Measurements from ENCODE around the gene GANC. TPM values are rescaled to one million over a fixed set of nuclear protein-coding genes. Genes with fewer than 3 reads are reported as not detected.

The GANC gene
- total and polyA plus RNA-seq, 2 experiments from 2014 or later, result 7.4 to 12.6 TPM

DNA sequence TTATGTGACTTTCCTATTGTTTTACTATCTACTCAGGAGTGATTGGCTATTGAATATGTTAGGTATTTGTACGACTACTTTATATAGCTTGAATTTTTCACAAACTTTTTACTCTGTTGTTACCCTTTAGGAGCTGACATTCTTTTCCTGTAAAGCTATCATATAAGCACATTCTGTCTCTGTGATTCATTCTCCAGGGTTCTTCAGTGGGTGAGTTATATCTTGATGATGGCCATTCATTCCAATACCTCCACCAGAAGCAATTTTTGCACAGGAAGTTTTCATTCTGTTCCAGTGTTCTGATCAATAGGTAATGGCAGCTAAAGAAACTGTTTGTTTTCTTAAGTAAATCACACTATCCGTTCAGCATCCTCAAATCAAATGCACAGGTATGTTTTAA is 76.2 kb downstream of the GANC start:
- no peak overlapping the region for H3K27ac ChIP-seq (ENCODE audit: low read depth)
- ATAC-seq (no peak), DNase-seq (ENCODE audit: low spot score) (no peak)
- Mint-ChIP-seq H3K4me1 (no peaks in the 10 kb centered on the region), H3K27ac (no peak overlapping the region), H3K27me3 (ENCODE audit: insufficient read depth, low read depth, poor library complexity) (peaks cover 2% of the 10 kb centered on the region), H3K36me3 (ENCODE audit: low read depth) (no peaks in the 10 kb centered on the region), H3K4me3 (no peak overlapping the region), H3K9me3 (no peaks in the 10 kb centered on the region)
- H4K20me1 ChIP-seq (replicated peaks; ENCODE audit: insufficient read depth), result no peaks in the 10 kb centered on the region
- no peak overlapping the region for H2AFZ ChIP-seq
- H3F3A ChIP-seq (replicated peaks; ENCODE audit: low read depth), result no peaks in the 10 kb centered on the region
- H3K36me3 ChIP-seq (ENCODE audit: insufficient read depth), result no peaks in the 10 kb centered on the region
- no peak overlapping the region for H3K4me2 ChIP-seq
- H3K27me3 ChIP-seq (ENCODE audit: insufficient read depth), result no peaks in the 10 kb centered on the region
- H3K4me1 ChIP-seq (ENCODE audit: insufficient read depth), result no peaks in the 10 kb centered on the region
- TF ChIP-seq POLR2AphosphoS5 (IDR thresholded peaks at IDR 0.05; ENCODE audit: low read depth) (no peak), ZNF114 (CRISPR knock-in tag; IDR thresholded peaks at IDR 0.05) (no peak), CREB1 (CRISPR knock-in tag; IDR thresholded peaks at IDR 0.05; ENCODE audit: low read depth) (no peak), EZH2phosphoT487 (IDR thresholded peaks at IDR 0.05; ENCODE audit: unreplicated experiment) (no peak), JUNB (IDR thresholded peaks at IDR 0.05; ENCODE audit: unreplicated experiment) (no peak), ZNF331 (CRISPR knock-in tag; IDR thresholded peaks at IDR 0.05; ENCODE audit: low read depth) (no peak), EZH2 (IDR thresholded peaks at IDR 0.05; ENCODE audit: low read depth, unreplicated experiment) (no peak), STAT1 (IDR thresholded peaks at IDR 0.05; ENCODE audit: unreplicated experiment) (no peak), NANOG (IDR thresholded peaks at IDR 0.05; ENCODE audit: borderline replicate concordance) (no peak)
- TF ChIP-seq, protein P1, sequence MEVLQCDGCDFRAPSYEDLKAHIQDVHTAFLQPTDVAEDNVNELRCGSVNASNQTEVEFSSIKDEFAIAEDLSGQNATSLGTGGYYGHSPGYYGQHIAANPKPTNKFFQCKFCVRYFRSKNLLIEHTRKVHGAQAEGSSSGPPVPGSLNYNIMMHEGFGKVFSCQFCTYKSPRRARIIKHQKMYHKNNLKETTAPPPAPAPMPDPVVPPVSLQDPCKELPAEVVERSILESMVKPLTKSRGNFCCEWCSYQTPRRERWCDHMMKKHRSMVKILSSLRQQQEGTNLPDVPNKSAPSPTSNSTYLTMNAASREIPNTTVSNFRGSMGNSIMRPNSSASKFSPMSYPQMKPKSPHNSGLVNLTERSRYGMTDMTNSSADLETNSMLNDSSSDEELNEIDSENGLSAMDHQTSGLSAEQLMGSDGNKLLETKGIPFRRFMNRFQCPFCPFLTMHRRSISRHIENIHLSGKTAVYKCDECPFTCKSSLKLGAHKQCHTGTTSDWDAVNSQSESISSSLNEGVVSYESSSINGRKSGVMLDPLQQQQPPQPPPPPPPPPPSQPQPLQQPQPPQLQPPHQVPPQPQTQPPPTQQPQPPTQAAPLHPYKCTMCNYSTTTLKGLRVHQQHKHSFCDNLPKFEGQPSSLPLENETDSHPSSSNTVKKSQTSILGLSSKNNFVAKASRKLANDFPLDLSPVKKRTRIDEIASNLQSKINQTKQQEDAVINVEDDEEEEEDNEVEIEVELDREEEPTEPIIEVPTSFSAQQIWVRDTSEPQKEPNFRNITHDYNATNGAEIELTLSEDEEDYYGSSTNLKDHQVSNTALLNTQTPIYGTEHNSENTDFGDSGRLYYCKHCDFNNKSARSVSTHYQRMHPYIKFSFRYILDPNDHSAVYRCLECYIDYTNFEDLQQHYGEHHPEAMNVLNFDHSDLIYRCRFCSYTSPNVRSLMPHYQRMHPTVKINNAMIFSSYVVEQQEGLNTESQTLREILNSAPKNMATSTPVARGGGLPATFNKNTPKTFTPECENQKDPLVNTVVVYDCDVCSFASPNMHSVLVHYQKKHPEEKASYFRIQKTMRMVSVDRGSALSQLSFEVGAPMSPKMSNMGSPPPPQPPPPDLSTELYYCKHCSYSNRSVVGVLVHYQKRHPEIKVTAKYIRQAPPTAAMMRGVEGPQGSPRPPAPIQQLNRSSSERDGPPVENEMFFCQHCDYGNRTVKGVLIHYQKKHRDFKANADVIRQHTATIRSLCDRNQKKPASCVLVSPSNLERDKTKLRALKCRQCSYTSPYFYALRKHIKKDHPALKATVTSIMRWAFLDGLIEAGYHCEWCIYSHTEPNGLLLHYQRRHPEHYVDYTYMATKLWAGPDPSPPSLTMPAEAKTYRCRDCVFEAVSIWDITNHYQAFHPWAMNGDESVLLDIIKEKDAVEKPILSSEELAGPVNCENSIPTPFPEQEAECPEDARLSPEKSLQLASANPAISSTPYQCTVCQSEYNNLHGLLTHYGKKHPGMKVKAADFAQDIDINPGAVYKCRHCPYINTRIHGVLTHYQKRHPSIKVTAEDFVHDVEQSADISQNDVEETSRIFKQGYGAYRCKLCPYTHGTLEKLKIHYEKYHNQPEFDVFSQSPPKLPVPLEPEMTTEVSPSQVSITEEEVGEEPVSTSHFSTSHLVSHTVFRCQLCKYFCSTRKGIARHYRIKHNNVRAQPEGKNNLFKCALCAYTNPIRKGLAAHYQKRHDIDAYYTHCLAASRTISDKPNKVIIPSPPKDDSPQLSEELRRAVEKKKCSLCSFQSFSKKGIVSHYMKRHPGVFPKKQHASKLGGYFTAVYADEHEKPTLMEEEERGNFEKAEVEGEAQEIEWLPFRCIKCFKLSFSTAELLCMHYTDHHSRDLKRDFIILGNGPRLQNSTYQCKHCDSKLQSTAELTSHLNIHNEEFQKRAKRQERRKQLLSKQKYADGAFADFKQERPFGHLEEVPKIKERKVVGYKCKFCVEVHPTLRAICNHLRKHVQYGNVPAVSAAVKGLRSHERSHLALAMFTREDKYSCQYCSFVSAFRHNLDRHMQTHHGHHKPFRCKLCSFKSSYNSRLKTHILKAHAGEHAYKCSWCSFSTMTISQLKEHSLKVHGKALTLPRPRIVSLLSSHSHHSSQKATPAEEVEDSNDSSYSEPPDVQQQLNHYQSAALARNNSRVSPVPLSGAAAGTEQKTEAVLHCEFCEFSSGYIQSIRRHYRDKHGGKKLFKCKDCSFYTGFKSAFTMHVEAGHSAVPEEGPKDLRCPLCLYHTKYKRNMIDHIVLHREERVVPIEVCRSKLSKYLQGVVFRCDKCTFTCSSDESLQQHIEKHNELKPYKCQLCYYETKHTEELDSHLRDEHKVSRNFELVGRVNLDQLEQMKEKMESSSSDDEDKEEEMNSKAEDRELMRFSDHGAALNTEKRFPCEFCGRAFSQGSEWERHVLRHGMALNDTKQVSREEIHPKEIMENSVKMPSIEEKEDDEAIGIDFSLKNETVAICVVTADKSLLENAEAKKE (CRISPR knock-in tag; IDR thresholded peaks at IDR 0.05), result no peak
- TF ChIP-seq, protein P2, sequence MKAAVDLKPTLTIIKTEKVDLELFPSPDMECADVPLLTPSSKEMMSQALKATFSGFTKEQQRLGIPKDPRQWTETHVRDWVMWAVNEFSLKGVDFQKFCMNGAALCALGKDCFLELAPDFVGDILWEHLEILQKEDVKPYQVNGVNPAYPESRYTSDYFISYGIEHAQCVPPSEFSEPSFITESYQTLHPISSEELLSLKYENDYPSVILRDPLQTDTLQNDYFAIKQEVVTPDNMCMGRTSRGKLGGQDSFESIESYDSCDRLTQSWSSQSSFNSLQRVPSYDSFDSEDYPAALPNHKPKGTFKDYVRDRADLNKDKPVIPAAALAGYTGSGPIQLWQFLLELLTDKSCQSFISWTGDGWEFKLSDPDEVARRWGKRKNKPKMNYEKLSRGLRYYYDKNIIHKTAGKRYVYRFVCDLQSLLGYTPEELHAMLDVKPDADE (IDR thresholded peaks at IDR 0.05), result no peak
- TF ChIP-seq, protein P3, sequence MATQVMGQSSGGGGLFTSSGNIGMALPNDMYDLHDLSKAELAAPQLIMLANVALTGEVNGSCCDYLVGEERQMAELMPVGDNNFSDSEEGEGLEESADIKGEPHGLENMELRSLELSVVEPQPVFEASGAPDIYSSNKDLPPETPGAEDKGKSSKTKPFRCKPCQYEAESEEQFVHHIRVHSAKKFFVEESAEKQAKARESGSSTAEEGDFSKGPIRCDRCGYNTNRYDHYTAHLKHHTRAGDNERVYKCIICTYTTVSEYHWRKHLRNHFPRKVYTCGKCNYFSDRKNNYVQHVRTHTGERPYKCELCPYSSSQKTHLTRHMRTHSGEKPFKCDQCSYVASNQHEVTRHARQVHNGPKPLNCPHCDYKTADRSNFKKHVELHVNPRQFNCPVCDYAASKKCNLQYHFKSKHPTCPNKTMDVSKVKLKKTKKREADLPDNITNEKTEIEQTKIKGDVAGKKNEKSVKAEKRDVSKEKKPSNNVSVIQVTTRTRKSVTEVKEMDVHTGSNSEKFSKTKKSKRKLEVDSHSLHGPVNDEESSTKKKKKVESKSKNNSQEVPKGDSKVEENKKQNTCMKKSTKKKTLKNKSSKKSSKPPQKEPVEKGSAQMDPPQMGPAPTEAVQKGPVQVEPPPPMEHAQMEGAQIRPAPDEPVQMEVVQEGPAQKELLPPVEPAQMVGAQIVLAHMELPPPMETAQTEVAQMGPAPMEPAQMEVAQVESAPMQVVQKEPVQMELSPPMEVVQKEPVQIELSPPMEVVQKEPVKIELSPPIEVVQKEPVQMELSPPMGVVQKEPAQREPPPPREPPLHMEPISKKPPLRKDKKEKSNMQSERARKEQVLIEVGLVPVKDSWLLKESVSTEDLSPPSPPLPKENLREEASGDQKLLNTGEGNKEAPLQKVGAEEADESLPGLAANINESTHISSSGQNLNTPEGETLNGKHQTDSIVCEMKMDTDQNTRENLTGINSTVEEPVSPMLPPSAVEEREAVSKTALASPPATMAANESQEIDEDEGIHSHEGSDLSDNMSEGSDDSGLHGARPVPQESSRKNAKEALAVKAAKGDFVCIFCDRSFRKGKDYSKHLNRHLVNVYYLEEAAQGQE (IDR thresholded peaks at IDR 0.05; ENCODE audit: unreplicated experiment), result no peak
- TF ChIP-seq, protein P4, sequence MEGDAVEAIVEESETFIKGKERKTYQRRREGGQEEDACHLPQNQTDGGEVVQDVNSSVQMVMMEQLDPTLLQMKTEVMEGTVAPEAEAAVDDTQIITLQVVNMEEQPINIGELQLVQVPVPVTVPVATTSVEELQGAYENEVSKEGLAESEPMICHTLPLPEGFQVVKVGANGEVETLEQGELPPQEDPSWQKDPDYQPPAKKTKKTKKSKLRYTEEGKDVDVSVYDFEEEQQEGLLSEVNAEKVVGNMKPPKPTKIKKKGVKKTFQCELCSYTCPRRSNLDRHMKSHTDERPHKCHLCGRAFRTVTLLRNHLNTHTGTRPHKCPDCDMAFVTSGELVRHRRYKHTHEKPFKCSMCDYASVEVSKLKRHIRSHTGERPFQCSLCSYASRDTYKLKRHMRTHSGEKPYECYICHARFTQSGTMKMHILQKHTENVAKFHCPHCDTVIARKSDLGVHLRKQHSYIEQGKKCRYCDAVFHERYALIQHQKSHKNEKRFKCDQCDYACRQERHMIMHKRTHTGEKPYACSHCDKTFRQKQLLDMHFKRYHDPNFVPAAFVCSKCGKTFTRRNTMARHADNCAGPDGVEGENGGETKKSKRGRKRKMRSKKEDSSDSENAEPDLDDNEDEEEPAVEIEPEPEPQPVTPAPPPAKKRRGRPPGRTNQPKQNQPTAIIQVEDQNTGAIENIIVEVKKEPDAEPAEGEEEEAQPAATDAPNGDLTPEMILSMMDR (conservative IDR thresholded peaks at IDR 0.05; ENCODE audit: low read depth in 2 of 2), result no peak
- H3K79me2 ChIP-seq (replicated peaks; ENCODE audit: insufficient read depth), result no peaks in the 10 kb centered on the region
- no peaks in the 10 kb centered on the region for H3K9me2 ChIP-seq (ENCODE audit: insufficient read depth)
- H3K4me3 ChIP-seq, result no peak overlapping the region

All from GM23338 (cell line).